HepG2 (cell line): ENCODE measurements around the gene EPO. TPM values are rescaled to one million over a fixed set of nuclear protein-coding genes. Genes with fewer than 3 reads are reported as not detected.

ENCODE experiments used
- CEBPG ChIP-seq: IDR thresholded peaks from 2 replicates; pipeline ENCODE4 v1.6.1; 2016
- CREB1 ChIP-seq, 2 experiments: fragments of 450-650 bp in 1 of 2; IDR thresholded peaks; 2 replicates each; pipeline ENCODE4 v1.6.1; 2016 to 2017; ENCODE audit warnings: control low read depth in 1 of 2, mild to moderate bottlenecking in 1 of 2, missing compliant biosample characterization in 1 of 2, missing genetic modification characterization in 1 of 2
- CREB3 ChIP-seq: sonication (generic); formaldehyde crosslinking; IDR thresholded peaks from 2 replicates; pipeline ENCODE4 v1.5.0; 2020; ENCODE audit warnings: missing genetic modification reagents
- EZH2 ChIP-seq: conservative IDR thresholded peaks from 2 replicates; pipeline ENCODE4 v1.6.1; 2012; ENCODE audit warnings: mild to moderate bottlenecking, low read depth, low read length, moderate library complexity
- FOXK2 ChIP-seq: fragments of 450-650 bp; IDR thresholded peaks from 2 replicates; pipeline ENCODE4 v1.6.1; 2016
- HINFP ChIP-seq: sonication (generic); formaldehyde crosslinking; IDR thresholded peaks from 2 replicates; pipeline ENCODE4 v1.4.0; 2020; ENCODE audit warnings: low read depth, mild to moderate bottlenecking, missing genetic modification reagents
- HNF4A ChIP-seq: sonication (generic); formaldehyde crosslinking; IDR thresholded peaks from 2 replicates; pipeline ENCODE4 v1.4.0; 2020; ENCODE audit warnings: missing genetic modification reagents
- KAT2B ChIP-seq: fragments of 150-350 bp; IDR thresholded peaks from 2 replicates; pipeline ENCODE4 v1.6.1; 2014; ENCODE audit warnings: low read depth, low read length, borderline replicate concordance
- MATR3 ChIP-seq: sonication (generic); formaldehyde crosslinking; IDR thresholded peaks from 2 replicates; pipeline ENCODE4 v1.4.0; 2020; ENCODE audit warnings: missing genetic modification reagents
- MEIS2 ChIP-seq: sonication (generic); formaldehyde crosslinking; IDR thresholded peaks from 2 replicates; pipeline ENCODE4 v1.9.0; 2021; ENCODE audit warnings: mild to moderate bottlenecking, missing genetic modification reagents
- NFIC ChIP-seq: IDR thresholded peaks from 2 replicates; pipeline ENCODE4 v1.6.1; 2012; ENCODE audit warnings: mild to moderate bottlenecking, low read length, inconsistent platforms
- REST ChIP-seq, 2 experiments: IDR thresholded peaks; 2 replicates each; pipeline ENCODE4 v1.6.1; 2011 to 2012; ENCODE audit warnings: low read length in 2 of 2, borderline replicate concordance in 1 of 2, low read depth in 1 of 2, mild to moderate bottlenecking in 1 of 2, moderate library complexity in 1 of 2
- SIX1 ChIP-seq: sonication (generic); formaldehyde crosslinking; IDR thresholded peaks from 2 replicates; pipeline ENCODE4 v1.4.0; 2020; ENCODE audit warnings: missing genetic modification reagents, borderline replicate concordance
- SRF ChIP-seq: IDR thresholded peaks from 2 replicates; pipeline ENCODE4 v1.6.1; 2011; ENCODE audit warnings: mild to moderate bottlenecking, low read depth, low read length, moderate library complexity
- ZBTB39 ChIP-seq: sonication (generic); formaldehyde crosslinking; IDR thresholded peaks from 2 replicates; pipeline ENCODE4 v1.5.0; 2020; ENCODE audit warnings: missing genetic modification reagents
- ZBTB49 ChIP-seq: sonication (generic); formaldehyde crosslinking; IDR thresholded peaks from 2 replicates; pipeline ENCODE4 v1.4.0; 2020; ENCODE audit warnings: missing genetic modification reagents, borderline replicate concordance
- ZIK1 ChIP-seq: sonication (generic); formaldehyde crosslinking; IDR thresholded peaks from 2 replicates; pipeline ENCODE4 v1.5.0; 2020; ENCODE audit warnings: mild to moderate bottlenecking, low read depth, missing genetic modification reagents, borderline replicate concordance
- ZNF543 ChIP-seq: sonication (generic); formaldehyde crosslinking; IDR thresholded peaks from 2 replicates; pipeline ENCODE4 v1.4.0; 2020; ENCODE audit warnings: mild to moderate bottlenecking, missing genetic modification reagents
- ZNF550 ChIP-seq: sonication (generic); formaldehyde crosslinking; IDR thresholded peaks from 2 replicates; pipeline ENCODE4 v1.4.0; 2020; ENCODE audit warnings: mild to moderate bottlenecking, missing genetic modification reagents, borderline replicate concordance
- ZNF878 ChIP-seq: sonication (generic); formaldehyde crosslinking; IDR thresholded peaks from 2 replicates; pipeline ENCODE4 v1.8.1; 2023; ENCODE audit warnings: mild to moderate bottlenecking, missing genetic modification reagents, moderate library complexity
- ZSCAN20 ChIP-seq: sonication (generic); formaldehyde crosslinking; IDR thresholded peaks from 2 replicates; pipeline ENCODE4 v1.4.0; 2020; ENCODE audit warnings: missing genetic modification reagents, mild to moderate bottlenecking, borderline replicate concordance
- polyA plus RNA-seq, 8 experiments: library from polyadenylated mRNA; depleted of rRNA in 3 of 8; stranded (reverse) in 7 of 8; unstranded in 1 of 8; fragments of >200 nt; fragmentation: Illumina TruSeq in 4 of 8; extraction: Trizol in 4 of 8; gene quantifications; 2 replicates each; pipeline versions ENCODE4 v1.2.1 to v1.2.3, GENCODE V29; 2011 to 2016; ENCODE audit warnings: low read depth in 4 of 8, missing spikeins in 1 of 8, mixed read lengths in 1 of 8; ENCODE audit not compliant: insufficient read depth in 1 of 8
- total RNA-seq, 5 experiments: library from RNA; depleted of rRNA; stranded (reverse); fragments of >200 nt; fragmentation: Illumina TruSeq; extraction: Trizol; gene quantifications; 2 replicates each; pipeline ENCODE4 v1.2.3, GENCODE V29; 2016; ENCODE audit warnings: low read depth in 1 of 5

EPO gene
- total and polyA plus RNA-seq, 2 of the 13 experiments (the other 11 are each of a cell fraction or from before 2014, with no cell fraction given): 10.3 to 25.7 TPM

GRCh38 chr7:100673942-100674410, 46.3 kb upstream of the EPO start (continued):
- TF ChIP-seq ZSCAN20 (CRISPR knock-in tag): no peak
- no peak for TF ChIP-seq MEIS2 (CRISPR knock-in tag)
- TF ChIP-seq NFIC: no peak
- no peak for TF ChIP-seq CREB3 (CRISPR knock-in tag)
- TF ChIP-seq ZNF543 (CRISPR knock-in tag): no peak
- no peak for TF ChIP-seq CEBPG (CRISPR knock-in tag)
- TF ChIP-seq KAT2B: no peak
- no peak for TF ChIP-seq SIX1 (CRISPR knock-in tag)
- TF ChIP-seq HNF4A (CRISPR knock-in tag): no peak
- TF ChIP-seq MATR3 (CRISPR knock-in tag): no peak
- no peak for TF ChIP-seq FOXK2
- no peak for TF ChIP-seq ZNF878 (CRISPR knock-in tag)
- 0 out of 2 replicates have a peak, but pooled peaks have one; percentile 13 for TF ChIP-seq HINFP
- no peak for TF ChIP-seq ZBTB39 (CRISPR knock-in tag)
- no peak for TF ChIP-seq EZH2
- TF ChIP-seq SRF: no peak
- no peak for TF ChIP-seq ZNF550 (CRISPR knock-in tag)
- TF ChIP-seq ZIK1 (CRISPR knock-in tag): 0 out of 2 replicates have a peak, but pooled peaks have one; percentile 4
- TF ChIP-seq ZBTB49 (CRISPR knock-in tag): no peak
- TF ChIP-seq CREB1 (IDR thresholded peaks at IDR 0.05): no peak
- no peak for TF ChIP-seq CREB1 (CRISPR knock-in tag; IDR thresholded peaks at IDR 0.05)
- no peak for TF ChIP-seq REST (IDR thresholded peaks at IDR 0.05; ENCODE audit: borderline replicate concordance in 1 of 2, low read depth in 1 of 2, low read length in 2 of 2)
